NCI-H2196 (cell line): ENCODE measurements around the gene MPHOSPH6.
"Not testable (repeated sequence)": the region's sequence is repeated elsewhere in the genome, so short reads cannot be mapped to it uniquely, and the experiment has no call there.

ENCODE experiments used
- DNase-seq: peaks from one replicate; lab custom pipeline; 2025; ENCODE audit not compliant: unreplicated experiment; lab: John Stamatoyannopoulos, UW

Gene MPHOSPH6, protein sequence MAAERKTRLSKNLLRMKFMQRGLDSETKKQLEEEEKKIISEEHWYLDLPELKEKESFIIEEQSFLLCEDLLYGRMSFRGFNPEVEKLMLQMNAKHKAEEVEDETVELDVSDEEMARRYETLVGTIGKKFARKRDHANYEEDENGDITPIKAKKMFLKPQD

DNA sequence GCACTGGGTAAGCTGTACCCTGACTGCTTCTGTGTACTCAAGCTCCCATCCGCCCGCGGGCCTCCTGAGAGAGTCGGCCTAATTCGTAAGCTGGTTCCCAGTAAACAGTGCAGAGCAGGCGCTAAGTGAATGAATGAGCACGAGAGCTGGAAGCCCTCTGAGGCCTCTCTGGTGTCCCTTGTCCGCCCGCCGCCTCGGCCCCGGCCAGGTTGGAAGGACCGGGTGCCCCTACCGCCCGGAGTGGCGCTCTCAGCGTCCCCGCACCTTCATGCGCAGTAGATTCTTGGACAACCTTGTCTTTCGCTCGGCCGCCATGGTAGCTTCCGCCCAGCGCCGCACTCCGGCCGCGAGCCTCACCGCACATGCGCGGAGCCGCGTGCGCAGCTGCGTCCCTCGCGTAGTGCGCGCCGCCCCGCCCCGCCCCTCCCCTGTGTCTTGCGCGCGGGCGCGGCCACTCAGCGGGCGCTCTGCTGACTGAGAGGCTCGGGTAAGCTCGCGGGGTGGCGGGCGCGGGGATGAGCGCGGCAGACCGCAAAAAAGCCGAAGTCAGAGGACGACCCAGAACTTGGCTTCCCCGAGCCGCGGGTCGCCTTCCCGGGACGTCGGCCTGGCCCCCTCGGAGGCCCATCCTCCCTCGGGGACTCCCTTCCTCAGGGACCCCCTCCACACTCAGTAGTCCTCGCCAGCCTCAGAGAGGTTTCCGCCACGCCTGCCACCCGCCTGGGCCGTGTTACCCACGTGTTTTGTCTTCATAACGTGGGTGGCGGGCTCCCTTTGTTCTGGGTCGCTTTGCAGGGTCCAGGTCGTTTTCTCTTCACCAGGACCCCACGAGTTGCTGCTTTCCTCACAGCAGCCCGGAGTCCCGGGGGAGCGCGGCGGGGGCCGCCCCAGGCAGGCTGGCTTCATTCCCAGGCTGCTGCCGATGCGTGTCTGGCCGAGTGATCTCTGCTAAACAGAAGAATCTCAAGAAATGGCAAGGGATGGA lies at the start of gene MPHOSPH6:
TSS of gene MPHOSPH6 (minus strand) at position 364 of the 985 bp plus-strand sequence. CDS start at position 315, 49 bp downstream.
- peak; percentile 77 for DNase-seq

DNA sequence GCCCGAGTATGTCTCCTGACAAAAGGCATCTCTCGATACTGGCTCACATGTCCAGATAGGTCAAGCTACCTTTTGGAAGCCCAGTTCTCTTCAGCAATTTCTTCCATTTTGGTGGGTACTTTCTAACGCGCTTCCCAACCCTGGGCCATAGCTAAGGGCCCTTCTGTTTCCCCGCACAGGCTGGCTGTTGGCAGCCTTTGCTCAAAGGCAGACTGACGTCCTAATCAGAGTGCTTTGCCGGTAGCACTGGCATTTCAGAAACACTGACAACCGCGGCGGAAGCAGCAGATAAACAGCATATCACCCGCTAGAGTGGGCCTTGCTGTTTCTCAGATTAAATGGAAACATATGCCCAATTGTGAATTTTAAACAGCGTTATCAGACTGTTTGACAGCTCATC lies 49.3 kb upstream of the MPHOSPH6 start:
- no peak for DNase-seq

DNA sequence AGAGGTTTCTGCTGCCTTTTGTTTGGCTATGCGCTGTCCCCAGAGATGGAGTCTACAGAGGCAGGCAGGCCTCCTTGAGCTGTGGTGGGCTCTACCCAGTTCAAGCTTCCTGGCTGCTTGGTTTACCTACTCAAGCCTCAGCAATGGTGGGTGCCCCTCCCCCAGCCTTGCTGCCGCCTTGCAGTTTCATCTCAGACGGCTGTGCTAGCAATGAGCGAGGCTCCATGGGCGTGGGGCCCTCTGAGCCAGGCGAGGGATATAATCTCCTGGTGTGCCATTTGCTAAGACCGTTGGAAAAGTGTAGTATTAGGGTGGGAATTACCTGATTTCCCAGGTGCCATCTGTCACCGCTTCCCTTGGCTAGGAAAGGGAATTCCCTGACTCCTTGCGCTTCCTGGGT lies 39.3 kb upstream of the MPHOSPH6 start:
- DNase-seq, result not testable (repeated sequence)

DNA sequence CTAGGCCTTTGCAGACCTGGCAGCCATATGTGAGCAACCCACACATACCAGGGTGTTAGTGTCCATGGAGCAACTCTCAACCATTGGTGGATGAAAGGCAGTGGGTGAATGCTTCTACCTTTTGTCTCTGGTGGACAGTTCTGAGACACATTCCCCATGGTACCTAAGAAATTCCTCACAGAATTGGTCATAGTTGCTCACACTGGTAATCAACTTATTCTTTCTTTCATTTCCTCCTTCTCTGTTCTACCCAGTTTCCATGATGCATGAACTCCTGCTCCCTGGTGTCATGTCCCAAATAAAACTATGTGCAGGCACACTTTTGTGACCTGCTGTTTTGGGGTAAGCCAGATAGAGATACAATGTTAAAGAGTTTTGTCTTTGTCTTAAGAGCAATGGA lies 33.2 kb upstream of the MPHOSPH6 start:
- no peak for DNase-seq

DNA sequence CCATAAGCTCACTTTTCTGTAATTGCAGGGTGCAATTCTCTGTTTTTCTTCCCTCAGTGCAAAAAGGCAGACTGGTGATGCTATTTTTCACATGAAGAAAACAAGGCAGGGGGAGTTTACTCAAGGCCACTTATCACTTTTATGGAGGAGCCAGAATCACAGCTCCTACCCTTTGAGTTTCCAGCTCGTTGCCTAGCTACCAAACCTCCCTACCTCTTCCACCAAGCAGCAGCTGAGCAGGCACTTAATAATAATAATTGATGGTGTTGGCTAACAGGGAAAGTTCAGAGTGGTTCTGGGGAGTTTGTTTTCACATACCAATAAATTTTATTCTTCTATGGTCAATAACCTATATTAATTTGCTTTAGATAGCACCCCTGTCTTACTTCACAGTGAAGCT lies 31.9 kb upstream of the MPHOSPH6 start:
- no peak for DNase-seq

DNA sequence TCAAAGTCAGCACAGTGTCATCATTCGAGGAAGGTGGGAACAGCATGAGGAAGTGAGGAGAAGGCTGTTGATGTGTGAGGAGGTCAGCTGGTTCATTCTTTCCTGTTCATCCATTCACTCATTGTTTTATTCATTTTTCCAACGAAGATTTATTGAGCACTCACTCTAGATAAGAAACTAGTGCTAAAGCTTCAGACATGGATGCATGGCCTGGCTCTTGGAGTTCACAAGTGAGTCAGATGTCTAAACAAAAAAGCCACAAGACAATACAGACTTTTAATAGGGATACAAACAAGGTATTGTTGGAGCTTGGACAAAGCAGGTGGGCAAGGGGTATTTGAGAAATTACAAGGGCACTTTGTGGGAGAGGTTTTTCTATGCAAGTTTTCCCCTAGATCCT lies 31.3 kb upstream of the MPHOSPH6 start:
- DNase-seq, result no peak

DNA sequence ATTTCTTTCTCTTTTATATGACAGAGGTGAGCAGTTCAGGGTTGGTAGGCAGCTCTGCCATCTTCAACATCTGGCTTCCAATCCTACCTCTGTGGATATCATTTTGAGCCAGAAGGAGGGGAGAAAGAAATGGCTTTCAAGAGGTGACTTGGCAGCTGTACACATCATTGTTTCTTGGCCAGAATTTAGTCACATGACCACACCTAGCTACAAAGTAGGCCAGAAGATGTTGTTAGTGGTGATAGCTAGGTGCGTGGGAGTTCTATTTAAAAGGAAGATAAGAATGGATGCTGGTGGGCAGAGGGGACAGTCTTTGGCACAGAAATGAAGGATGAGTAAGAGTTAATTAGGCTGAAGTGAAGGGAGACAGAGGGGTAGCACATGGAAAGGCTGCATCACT lies 29.2 kb upstream of the MPHOSPH6 start:
- no peak for DNase-seq

DNA sequence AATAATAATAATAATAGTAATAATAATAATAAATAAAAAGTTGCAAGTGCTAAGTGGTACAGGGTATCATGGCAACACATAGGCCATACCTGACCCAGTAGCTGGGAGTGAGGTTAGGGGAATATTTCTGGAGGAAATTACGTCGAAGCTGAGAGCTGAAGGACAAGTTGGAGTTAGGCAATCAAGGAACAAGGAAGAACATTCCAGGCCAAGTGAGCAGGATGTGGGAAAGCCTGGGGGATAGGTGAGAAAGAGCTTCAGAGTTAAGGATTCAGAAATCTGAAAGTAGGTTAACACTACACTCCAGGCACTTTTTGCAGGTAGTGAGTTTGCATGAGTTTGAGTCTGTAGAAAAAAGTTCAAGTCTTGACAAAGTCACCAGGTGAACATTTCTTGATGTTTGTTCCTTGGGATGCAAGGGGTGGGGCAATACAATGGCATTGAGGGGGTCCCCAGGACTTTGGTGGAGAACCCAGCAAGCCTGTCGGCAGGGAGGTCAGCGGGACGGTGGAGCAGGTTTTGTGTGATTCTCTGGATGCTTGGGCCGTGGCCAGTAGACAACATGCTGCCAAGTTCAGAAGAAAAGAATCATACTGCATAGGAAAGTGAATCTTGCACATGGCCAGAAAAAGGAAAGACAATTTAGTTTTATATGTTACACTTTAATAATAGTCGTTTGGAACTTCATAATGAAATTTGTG lies 27.7 kb upstream of the MPHOSPH6 start:
- no peak for DNase-seq

DNA sequence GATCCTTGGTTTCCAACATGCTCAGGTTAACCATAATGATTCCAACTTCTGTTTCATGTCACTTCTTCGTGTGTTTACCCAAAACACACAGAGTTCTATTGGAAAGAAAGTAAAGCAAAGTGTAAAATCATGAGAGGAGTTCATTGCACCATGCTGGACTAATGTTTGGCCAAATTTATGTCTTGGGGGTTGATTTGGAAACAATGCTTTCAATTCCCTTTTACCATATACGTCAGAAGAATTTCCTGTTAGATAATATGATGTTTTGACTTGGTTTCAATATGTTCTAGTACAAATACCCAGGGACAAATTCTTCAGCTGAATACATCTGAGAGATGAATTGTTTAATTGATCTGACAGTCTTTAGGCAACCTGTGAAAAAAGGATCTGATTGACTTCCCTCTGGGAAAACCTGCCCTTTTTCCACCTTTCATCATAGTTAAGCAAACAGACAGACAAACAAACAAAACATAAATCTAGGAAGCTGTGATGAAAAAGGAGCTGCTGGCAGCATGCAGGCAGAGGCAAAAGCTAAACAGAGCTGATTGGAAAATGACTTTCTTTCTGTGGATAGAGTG lies 26.0 kb upstream of the MPHOSPH6 start:
- DNase-seq, result no peak

DNA sequence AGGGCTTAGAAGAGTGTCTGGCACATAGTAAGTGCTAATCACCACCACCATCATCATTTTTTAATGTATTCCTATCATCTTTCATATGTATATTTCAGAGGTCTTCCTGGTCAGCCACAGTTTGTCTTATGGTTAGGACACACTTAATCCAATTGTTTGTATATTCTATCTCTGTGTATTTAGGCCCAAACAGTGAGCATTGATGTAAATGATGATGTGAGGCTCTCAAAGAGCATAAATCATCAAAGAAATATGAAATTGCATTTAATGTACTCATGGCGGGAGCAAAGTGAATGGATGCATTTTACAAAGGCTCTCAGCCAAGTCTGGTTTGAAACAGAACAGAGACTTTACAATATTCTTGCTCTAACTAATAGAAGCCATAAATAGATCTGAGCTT lies 24.1 kb upstream of the MPHOSPH6 start:
- no peak for DNase-seq

DNA sequence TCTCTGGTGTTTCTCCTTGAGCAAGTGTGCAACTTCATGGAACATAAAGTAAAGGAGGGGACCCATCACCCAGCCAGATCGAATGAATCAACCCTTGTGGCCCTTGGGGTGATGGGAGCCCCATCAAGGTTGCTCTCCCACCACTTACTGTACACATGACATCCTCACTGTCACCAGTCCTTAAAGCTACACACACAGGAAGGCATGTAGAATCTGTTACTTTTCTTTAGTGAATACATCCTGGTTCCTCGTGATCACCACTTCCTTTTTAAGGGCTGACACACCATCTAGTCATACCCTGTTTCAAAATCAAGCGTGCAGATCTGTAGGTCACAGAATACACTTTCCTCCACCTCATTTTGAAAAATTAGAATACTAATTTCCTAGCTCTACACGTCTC lies 22.6 kb upstream of the MPHOSPH6 start:
- DNase-seq, result no peak

DNA sequence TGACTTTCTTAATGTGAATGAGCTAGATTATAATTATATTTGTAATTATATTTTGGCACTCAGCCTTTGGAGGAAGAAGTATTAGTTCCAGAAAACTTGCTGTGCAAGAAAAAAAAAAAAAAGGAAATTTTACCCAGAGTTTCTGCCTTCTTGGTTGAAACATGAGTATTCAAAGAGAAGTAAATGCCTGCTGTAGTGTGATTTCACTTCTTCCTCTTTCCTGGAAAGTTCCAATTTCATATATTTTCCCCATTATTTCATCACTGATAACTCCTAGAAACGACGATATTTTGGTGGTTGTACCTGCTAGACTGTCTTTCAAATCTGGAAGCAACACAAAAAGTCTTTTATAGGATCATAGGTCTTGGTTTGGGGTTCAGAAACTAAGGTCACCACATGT lies 20.4 kb upstream of the MPHOSPH6 start:
- DNase-seq, result no peak

DNA sequence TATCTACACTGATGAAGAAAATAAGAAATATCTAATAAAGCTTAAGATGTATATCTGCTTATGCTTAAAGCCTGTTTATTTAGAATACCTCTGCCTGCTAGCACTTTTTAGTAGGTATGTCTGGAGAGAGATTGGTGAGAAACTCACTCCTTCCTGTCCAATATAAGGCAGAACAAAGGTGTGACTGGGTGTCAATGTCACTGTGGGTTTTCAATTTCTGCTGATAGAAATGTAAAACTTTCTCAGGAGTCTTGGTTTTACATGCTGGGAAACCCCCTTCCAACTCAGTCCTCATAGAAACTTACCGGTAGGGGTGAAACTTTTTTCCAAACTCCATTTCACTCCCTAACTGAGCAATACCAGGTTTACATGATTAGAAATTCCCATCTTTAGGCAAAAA lies 17.8 kb upstream of the MPHOSPH6 start:
- DNase-seq, result no peak

DNA sequence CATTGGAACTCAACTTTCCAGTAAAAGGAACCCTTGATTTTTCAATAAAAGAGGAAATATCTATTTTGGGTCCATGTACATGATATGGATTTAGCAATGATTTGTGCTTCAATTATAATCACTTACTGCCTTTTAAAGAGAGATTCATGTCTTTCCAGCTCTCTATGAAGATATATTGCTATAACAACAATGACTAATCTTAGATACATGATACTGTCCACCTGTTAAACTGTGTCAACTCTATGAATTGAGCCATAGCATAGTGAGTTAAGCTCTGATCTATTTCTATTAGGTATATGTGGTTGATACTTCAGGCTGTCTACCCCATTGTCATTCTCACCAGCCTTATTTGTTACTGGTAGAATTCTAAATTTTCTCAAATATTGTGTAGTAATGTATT lies 15.0 kb upstream of the MPHOSPH6 start:
- no peak for DNase-seq

DNA sequence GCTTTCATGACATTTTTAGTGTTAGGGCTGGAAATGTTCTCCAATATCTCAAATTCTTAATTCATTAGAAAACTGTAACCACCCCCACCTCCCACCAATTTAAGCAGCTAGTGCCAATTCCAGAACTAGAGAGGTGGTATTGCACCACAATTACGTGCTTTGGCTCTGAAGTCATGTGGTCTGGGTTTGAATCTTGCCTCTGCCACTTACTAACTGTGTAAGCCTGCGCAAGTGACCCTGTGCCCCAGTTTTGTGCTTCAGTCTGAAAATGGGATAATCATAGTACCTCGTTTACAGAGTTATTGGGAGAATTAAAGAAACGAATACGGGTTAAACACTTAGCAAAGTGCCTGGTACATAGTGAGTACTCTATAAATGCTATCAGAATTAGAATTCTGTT lies 14.2 kb upstream of the MPHOSPH6 start:
- no peak for DNase-seq

DNA sequence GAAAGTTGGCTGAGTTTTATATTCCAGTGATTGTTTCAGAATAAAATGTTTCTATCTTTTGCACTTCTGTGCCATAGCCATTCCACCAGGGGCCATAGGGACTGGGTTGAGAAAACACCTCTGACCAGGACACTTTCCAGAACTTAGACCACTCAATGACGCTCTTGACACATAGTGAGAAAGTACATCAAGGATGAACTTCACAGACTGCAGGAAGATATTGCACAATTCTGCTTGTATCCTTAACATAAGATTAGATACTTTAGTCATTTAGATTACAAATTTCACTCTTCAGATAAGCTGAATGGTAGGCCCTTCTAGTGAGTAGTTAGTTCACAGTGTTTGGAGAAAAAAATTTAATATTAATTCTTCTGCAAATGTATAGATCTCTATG lies 13.0 kb upstream of the MPHOSPH6 start:
- DNase-seq, result no peak

DNA sequence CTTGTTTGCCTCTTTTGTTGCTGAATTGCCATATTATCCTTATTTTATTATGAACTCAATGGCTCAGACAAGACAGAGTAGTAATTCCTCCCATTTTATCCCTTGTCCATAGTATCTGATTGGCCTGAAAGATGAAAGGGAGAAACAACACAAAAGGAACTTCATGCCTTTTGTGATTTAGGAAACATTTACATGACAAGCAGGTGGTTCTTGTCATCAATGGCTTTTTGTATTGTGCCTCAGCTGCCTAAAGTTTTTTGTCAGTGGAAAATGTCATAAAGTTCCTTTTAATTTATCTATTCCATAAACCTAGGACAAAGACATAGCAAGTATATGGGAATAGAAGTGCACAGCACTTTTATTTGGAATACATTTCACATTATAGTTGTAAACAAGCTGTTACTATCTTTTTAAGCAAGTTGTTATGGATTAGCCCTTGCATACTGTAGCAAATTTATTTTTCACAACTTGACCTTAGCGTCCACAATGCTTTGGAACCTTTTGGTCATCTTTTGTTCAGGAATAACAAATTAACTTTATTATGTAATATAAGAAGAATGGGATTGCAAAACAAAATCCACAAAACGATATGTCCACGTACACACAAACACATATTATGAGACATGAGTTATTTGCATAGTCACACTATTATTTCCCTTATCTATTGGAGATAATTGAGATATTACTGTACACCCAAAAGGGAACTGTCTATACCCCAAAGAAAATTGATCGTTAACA lies 12.4 kb upstream of the MPHOSPH6 start:
- no peak for DNase-seq

DNA sequence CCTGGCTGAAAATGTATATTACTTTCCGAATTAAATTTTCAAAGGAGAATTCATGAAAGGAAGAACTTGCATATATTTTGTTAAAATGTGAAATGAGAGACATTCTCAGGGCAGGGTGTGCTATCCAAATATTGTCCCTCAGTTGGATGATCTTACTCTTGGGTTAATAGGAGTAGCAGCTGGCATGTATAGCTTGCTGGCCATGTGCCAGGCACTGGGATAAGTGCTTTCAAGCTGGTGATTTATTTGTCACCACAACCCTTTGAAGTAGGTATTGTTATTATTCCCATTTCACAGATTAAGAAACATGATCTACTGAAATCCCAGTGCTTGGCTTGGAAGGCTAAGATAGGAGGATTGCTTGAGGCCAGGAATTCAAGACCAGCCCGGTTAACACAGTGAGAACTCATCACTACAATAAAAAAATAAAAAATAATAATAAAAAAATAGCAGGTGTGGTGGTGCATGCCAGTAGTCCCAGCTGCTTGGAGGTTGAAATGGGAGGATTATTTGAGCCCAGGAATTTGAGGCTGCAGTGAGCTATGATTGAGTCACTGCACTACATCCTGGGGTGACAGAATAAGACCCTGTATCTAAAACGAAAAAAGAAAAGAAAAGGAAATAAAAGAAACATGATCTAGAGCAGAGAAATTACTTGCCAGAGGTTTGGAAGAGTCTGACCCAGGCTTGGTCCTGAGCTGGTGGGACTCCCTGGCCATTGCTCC lies 11.6 kb upstream of the MPHOSPH6 start:
- DNase-seq, result peak; percentile 9

DNA sequence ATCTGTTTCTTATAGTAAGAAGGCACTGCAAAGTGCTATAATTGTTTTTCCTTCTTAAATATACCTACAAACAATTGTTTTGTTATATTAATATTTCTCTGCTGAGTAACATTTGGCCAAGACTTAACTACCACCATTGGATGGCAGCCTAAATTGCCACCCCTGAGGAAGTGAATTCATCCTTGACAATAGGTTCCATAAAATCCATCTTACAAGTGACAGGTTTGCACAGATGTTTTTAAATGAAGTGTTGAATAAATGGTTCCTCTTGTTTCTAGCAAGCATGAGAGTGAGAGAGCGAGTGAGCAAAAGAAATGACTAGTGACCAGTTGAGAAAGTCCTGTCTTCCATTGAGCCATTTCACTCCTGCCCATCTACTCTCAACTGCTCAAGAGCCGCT lies 8.3 kb upstream of the MPHOSPH6 start:
- no peak for DNase-seq

DNA sequence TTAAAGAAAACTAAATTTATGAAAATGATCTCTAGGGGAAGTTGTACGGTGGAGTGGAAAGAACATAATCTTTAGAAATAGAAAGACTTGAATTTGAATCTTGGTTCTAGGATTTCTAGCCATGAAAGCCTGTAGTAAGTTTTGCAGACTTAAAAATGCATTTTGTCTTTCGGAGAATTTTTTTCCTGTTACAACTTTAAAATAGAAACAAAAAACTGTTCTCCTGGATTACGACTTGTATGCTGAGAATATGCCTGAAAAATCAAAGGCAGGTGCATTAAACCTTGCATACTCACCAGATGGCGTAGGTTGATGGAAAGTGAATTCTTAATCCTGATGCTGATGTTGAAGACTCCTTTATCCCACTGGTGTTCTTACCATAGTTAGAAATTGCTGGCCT lies 7.5 kb upstream of the MPHOSPH6 start:
- DNase-seq, result no peak
